Hepatocyte (in vitro differentiated cells): Measurements from ENCODE around the gene PIGA. TPM values are rescaled to one million over a fixed set of nuclear protein-coding genes. Genes with fewer than 3 reads are reported as not detected.

Experiments
- DNase-seq: peaks from one replicate; pipeline ENCODE4 v3.0.0-alpha.2; 2016; ENCODE audit warnings: low spot score
- H2AFZ ChIP-seq: fragments of 200-600 bp; sonication (generic); 2 replicates; pipeline ENCODE4 v1.6.0; 2016; ENCODE audit warnings: antibody characterized with exemption, mild to moderate bottlenecking
- H3K27ac ChIP-seq: fragments of 200-600 bp; sonication (generic); 2 replicates; pipeline ENCODE4 v1.5.1; 2016; ENCODE audit warnings: mild to moderate bottlenecking
- H3K27me3 ChIP-seq: fragments of 200-600 bp; sonication (generic); 2 replicates; pipeline ENCODE4 v1.6.1; 2016
- H3K36me3 ChIP-seq: fragments of 200-600 bp; sonication (generic); replicated peaks from 2 replicates; pipeline ENCODE4 v1.5.1; 2016; ENCODE audit warnings: low read depth; ENCODE audit not compliant: insufficient read depth
- H3K4me1 ChIP-seq: fragments of 200-600 bp; sonication (generic); 2 replicates; pipeline ENCODE4 v1.5.1; 2016; ENCODE audit warnings: mild to moderate bottlenecking, moderate library complexity; ENCODE audit not compliant: insufficient read depth
- H3K4me2 ChIP-seq: fragments of 200-600 bp; sonication (generic); 2 replicates; pipeline ENCODE4 v1.6.0; 2016
- H3K4me3 ChIP-seq: fragments of 200-600 bp; sonication (generic); 2 replicates; pipeline ENCODE4 v1.5.1; 2016; ENCODE audit warnings: mild to moderate bottlenecking
- H3K79me2 ChIP-seq: fragments of 200-600 bp; sonication (generic); 2 replicates; pipeline ENCODE4 v1.6.0; 2017; ENCODE audit warnings: mild to moderate bottlenecking
- H3K9me2 ChIP-seq: fragments of 200-600 bp; sonication (generic); replicated peaks from 2 replicates; pipeline ENCODE4 v1.6.0; 2017; ENCODE audit warnings: mild to moderate bottlenecking; ENCODE audit not compliant: insufficient read depth
- H3K9me3 ChIP-seq: fragments of 200-600 bp; sonication (generic); 2 replicates; pipeline ENCODE4 v1.5.1; 2016; ENCODE audit warnings: low read depth, mild to moderate bottlenecking
- H4K20me1 ChIP-seq: fragments of 200-600 bp; sonication (generic); 2 replicates; pipeline ENCODE4 v1.6.0; 2016; ENCODE audit warnings: mild to moderate bottlenecking; ENCODE audit not compliant: insufficient read depth, poor library complexity, severe bottlenecking
- EZH2 ChIP-seq: fragments of 200-600 bp; sonication (generic); IDR thresholded peaks from 2 replicates; pipeline ENCODE4 v1.6.1; 2016; ENCODE audit warnings: antibody characterized with exemption, mild to moderate bottlenecking, borderline replicate concordance
- EZH2phosphoT487 ChIP-seq: fragments of 200-600 bp; sonication (generic); IDR thresholded peaks from one replicate; pipeline ENCODE4 v1.6.1; 2018; ENCODE audit warnings: antibody characterized with exemption, mild to moderate bottlenecking, low read depth, moderate library complexity; ENCODE audit not compliant: unreplicated experiment, severe bottlenecking
- WGBS: methylation state at CpG from one replicate; pipeline ENCODE4 v1.1.6; 2016; ENCODE audit warnings: low lambda C conversion rate; ENCODE audit errors: missing lambda C conversion rate; 5-methylcytosine and 5-hydroxymethylcytosine counted together
- polyA plus RNA-seq: library from polyadenylated mRNA; unstranded; fragments of >200 nt; fragmentation: Nextera tagmentation; extraction: Ambion mirVana; gene quantifications from 2 replicates; pipeline ENCODE4 v1.2.1, GENCODE V29; 2016
- total RNA-seq: library from RNA; depleted of rRNA; stranded (reverse); fragments of >200 nt; gene quantifications from 2 replicates; pipeline ENCODE4 v1.2.3, GENCODE V29; 2014
- TF ChIP-seq, protein P1 (sequence below): fragments of 200-600 bp; sonication (generic); IDR thresholded peaks from 2 replicates; pipeline ENCODE4 v1.5.1; 2016; ENCODE audit warnings: antibody characterized with exemption, mild to moderate bottlenecking; ENCODE audit not compliant: poor library complexity

The PIGA gene
- total and polyA plus RNA-seq, 2 experiments from 2014 or later, result 6.9 to 23.0 TPM

DNA sequence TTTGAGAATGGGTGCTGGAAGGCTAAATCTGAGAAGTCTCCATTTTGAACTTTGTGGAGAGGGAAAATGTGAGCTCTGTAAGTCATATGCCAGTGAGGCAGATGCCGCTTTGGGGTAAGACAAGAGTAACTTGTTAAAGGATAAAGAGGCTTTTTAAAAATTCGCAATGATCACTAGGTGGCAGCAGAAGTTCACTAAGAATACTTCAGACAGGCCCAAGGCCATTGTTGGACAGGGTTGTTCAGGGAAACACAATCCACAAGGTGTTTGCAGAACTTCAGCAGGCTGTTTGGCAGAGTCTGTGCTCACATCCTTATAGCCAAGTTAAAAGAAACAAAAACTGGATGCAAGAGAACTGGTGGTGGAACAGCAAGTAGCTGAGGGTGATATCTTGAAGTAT lies 13.7 kb upstream of the PIGA start:
- H3K4me1 ChIP-seq, result no peaks in the 10 kb centered on the region
- TF ChIP-seq, protein P1, sequence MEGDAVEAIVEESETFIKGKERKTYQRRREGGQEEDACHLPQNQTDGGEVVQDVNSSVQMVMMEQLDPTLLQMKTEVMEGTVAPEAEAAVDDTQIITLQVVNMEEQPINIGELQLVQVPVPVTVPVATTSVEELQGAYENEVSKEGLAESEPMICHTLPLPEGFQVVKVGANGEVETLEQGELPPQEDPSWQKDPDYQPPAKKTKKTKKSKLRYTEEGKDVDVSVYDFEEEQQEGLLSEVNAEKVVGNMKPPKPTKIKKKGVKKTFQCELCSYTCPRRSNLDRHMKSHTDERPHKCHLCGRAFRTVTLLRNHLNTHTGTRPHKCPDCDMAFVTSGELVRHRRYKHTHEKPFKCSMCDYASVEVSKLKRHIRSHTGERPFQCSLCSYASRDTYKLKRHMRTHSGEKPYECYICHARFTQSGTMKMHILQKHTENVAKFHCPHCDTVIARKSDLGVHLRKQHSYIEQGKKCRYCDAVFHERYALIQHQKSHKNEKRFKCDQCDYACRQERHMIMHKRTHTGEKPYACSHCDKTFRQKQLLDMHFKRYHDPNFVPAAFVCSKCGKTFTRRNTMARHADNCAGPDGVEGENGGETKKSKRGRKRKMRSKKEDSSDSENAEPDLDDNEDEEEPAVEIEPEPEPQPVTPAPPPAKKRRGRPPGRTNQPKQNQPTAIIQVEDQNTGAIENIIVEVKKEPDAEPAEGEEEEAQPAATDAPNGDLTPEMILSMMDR, result peak; percentile 80
- no peak for TF ChIP-seq EZH2
- no peak overlapping the region for H2AFZ ChIP-seq
- no peak overlapping the region for H3K4me3 ChIP-seq
- 25% methylated on average over 2 of the region's 2 CpGs for WGBS
- H3K4me2 ChIP-seq, result no peak overlapping the region
- no peak overlapping the region for H3K27ac ChIP-seq
- no peaks in the 10 kb centered on the region for H3K27me3 ChIP-seq
- no peaks in the 10 kb centered on the region for H3K9me3 ChIP-seq
- H3K9me2 ChIP-seq, result no peaks in the 10 kb centered on the region
- H3K79me2 ChIP-seq, result no peaks in the 10 kb centered on the region
- peak; percentile 89 for DNase-seq
- H3K36me3 ChIP-seq, result no peaks in the 10 kb centered on the region
- no peaks in the 10 kb centered on the region for H4K20me1 ChIP-seq

DNA sequence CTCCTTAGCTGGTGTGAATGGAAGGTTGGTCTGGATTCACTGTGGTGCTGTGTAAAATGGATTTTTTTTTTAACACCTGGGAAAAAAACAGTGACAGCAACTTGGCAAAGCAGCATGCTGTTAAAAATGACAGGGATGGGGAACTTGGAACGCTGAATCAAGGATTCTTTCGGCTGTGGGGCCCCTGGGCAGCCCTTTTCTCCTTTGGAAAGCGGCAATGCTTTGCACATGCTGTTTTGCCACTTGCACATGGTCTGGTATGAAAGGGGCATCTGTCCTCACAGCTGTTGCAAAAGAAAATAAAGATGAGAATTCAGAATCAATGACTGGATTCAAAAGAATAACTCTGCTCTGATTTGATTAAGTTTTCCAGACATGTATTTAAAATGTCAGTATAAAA lies 10.7 kb upstream of the PIGA start:
- TF ChIP-seq EZH2 (no peak), EZH2phosphoT487 (no peak)
- TF ChIP-seq, protein P1, result no peak
- 87% methylated on average over 3 of the region's 3 CpGs for WGBS
- Histone ChIP-seq H4K20me1 (no peaks in the 10 kb centered on the region), H3K9me3 (no peaks in the 10 kb centered on the region), H3K27ac (no peak overlapping the region), H3K4me2 (no peak overlapping the region), H3K4me1 (peaks cover 5% of the 10 kb centered on the region), H3K9me2 (no peaks in the 10 kb centered on the region), H3K79me2 (no peaks in the 10 kb centered on the region), H3K27me3 (no peaks in the 10 kb centered on the region), H2AFZ (no peak overlapping the region), H3K4me3 (no peak overlapping the region), H3K36me3 (no peaks in the 10 kb centered on the region)
- DNase-seq, result no peak

DNA sequence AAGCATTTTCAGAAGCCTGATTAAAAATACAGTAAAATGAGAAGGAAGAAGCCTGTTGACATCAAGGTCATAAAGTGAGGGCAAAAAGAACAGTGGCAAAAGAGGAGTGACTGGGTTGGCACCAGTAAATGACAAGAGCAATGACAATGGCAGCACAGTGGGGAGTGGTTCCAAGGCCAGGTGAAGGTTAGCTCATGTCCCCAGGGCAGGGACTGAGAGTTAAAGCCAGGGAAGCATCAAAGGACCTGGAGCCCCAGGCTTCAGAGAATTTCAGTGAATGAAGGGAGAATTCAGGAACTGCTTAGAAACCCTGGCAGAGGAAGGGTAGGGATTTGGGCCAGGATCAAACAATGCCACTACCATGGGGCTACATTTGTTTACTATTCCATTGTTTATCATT lies 8.8 kb upstream of the PIGA start:
- H3K4me2 ChIP-seq, result no peak overlapping the region
- TF ChIP-seq, protein P1, result no peak
- TF ChIP-seq EZH2, result no peak
- H3K27ac ChIP-seq, result no peak overlapping the region
- no peaks in the 10 kb centered on the region for H3K27me3 ChIP-seq
- no peak for DNase-seq
- H3K79me2 ChIP-seq, result no peaks in the 10 kb centered on the region
- peaks cover 5% of the 10 kb centered on the region for H3K4me1 ChIP-seq
- no peaks in the 10 kb centered on the region for H3K36me3 ChIP-seq
- H2AFZ ChIP-seq, result no peak overlapping the region
- no peak overlapping the region for H3K4me3 ChIP-seq
- no peaks in the 10 kb centered on the region for H4K20me1 ChIP-seq
- H3K9me3 ChIP-seq, result no peaks in the 10 kb centered on the region
- H3K9me2 ChIP-seq, result no peaks in the 10 kb centered on the region

DNA sequence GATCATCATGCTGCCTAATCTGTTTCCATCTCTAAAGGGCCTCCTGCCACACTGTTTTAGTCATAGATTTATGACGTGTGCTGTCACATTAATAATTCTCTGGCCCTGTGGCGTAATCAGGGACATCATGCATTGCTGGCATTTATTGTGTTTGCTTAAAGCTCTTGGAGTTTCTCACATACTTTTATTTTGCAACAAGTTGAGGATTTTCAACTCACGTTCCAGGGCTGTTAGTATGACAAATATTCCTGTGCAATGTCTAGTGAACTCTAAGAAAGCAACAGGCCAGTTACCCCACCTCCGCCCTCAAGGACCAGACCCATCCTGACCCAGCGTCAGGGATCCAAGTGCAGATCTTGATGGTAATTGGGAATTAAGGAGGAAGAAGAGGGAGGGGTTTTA lies 7.8 kb upstream of the PIGA start:
- Histone ChIP-seq H3K4me1 (peaks cover 5% of the 10 kb centered on the region), H3K27ac (peak overlapping the region; percentile 42), H4K20me1 (no peaks in the 10 kb centered on the region), H2AFZ (no peak overlapping the region), H3K4me3 (no peak overlapping the region), H3K9me3 (no peaks in the 10 kb centered on the region), H3K4me2 (no peak overlapping the region), H3K36me3 (no peaks in the 10 kb centered on the region), H3K27me3 (no peaks in the 10 kb centered on the region), H3K9me2 (no peaks in the 10 kb centered on the region), H3K79me2 (no peaks in the 10 kb centered on the region)
- WGBS, result 48% methylated on average over 5 of the region's 5 CpGs
- TF ChIP-seq, protein P1, result no peak
- TF ChIP-seq EZH2, result no peak
- TF ChIP-seq EZH2phosphoT487, result no peak
- DNase-seq, result peak; percentile 73
